WTC11 (cell line): Measurements from ENCODE around the gene RAB3IL1. TPM values are rescaled to one million over a fixed set of nuclear protein-coding genes. Genes with fewer than 3 reads are reported as not detected.

ENCODE experiments used
- ARID4B ChIP-seq: sonication (generic); formaldehyde crosslinking; IDR thresholded peaks from 2 replicates; pipeline ENCODE4 v1.8.0; 2023; ENCODE audit warnings: missing genetic modification reagents, mild to moderate bottlenecking, borderline replicate concordance
- ATF1 ChIP-seq: sonication (generic); formaldehyde crosslinking; IDR thresholded peaks from 2 replicates; pipeline ENCODE4 v1.8.1; 2023; ENCODE audit warnings: mild to moderate bottlenecking, moderate library complexity, missing genetic modification reagents
- ATF3 ChIP-seq: sonication (generic); formaldehyde crosslinking; conservative IDR thresholded peaks from 2 replicates; pipeline ENCODE4 v1.8.1; 2022; ENCODE audit warnings: mild to moderate bottlenecking, missing genetic modification reagents
- CREB1 ChIP-seq: sonication (generic); formaldehyde crosslinking; IDR thresholded peaks from 2 replicates; pipeline ENCODE4 v1.8.0; 2023; ENCODE audit warnings: mild to moderate bottlenecking, missing genetic modification reagents
- EMX1 ChIP-seq: fragments of 250-450 bp; sonication (Bioruptor Pico); IDR thresholded peaks from 2 replicates; pipeline ENCODE4 v1.8.0; 2021; ENCODE audit warnings: mild to moderate bottlenecking
- FOXP4 ChIP-seq: sonication (generic); formaldehyde crosslinking; IDR thresholded peaks from 2 replicates; pipeline ENCODE4 v1.8.0; 2022; ENCODE audit warnings: mild to moderate bottlenecking, missing genetic modification reagents
- IRF1 ChIP-seq: sonication (generic); formaldehyde crosslinking; IDR thresholded peaks from 2 replicates; pipeline ENCODE4 v1.8.0; 2023; ENCODE audit warnings: missing genetic modification reagents
- JUN ChIP-seq: sonication (generic); formaldehyde crosslinking; IDR thresholded peaks from 2 replicates; pipeline ENCODE4 v1.8.0; 2023; ENCODE audit warnings: mild to moderate bottlenecking, missing genetic modification reagents
- KAT7 ChIP-seq: sonication (generic); formaldehyde crosslinking; IDR thresholded peaks from 2 replicates; pipeline ENCODE4 v1.8.1; 2023; ENCODE audit warnings: missing genetic modification reagents, mild to moderate bottlenecking, borderline replicate concordance
- MAX ChIP-seq: sonication (generic); formaldehyde crosslinking; IDR thresholded peaks from 2 replicates; pipeline ENCODE4 v1.8.0; 2022; ENCODE audit warnings: mild to moderate bottlenecking, missing genetic modification reagents
- NFATC4 ChIP-seq: fragments of 250-450 bp; sonication (Bioruptor Pico); IDR thresholded peaks from 2 replicates; pipeline ENCODE4 v1.9.0; 2021; ENCODE audit warnings: mild to moderate bottlenecking
- NFYB ChIP-seq: sonication (generic); formaldehyde crosslinking; conservative IDR thresholded peaks from 2 replicates; pipeline ENCODE4 v1.8.0; 2022; ENCODE audit warnings: low read depth, missing genetic modification reagents
- NR2C2 ChIP-seq: sonication (generic); formaldehyde crosslinking; IDR thresholded peaks from 2 replicates; pipeline ENCODE4 v1.8.0; 2022; ENCODE audit warnings: mild to moderate bottlenecking, missing genetic modification reagents
- SMAD4 ChIP-seq: sonication (generic); formaldehyde crosslinking; IDR thresholded peaks from 2 replicates; pipeline ENCODE4 v1.8.0; 2022; ENCODE audit warnings: mild to moderate bottlenecking, missing genetic modification reagents
- SOX15 ChIP-seq: fragments of 250-450 bp; sonication (Bioruptor Pico); IDR thresholded peaks from 2 replicates; pipeline ENCODE4 v1.9.0; 2021; ENCODE audit warnings: mild to moderate bottlenecking
- SP1 ChIP-seq: sonication (generic); formaldehyde crosslinking; conservative IDR thresholded peaks from 2 replicates; pipeline ENCODE4 v1.8.1; 2022; ENCODE audit warnings: missing genetic modification reagents
- TCF7 ChIP-seq: sonication (generic); formaldehyde crosslinking; IDR thresholded peaks from 2 replicates; pipeline ENCODE4 v1.8.0; 2022; ENCODE audit warnings: mild to moderate bottlenecking, low read depth, missing genetic modification reagents, moderate library complexity
- TEAD1 ChIP-seq: sonication (generic); formaldehyde crosslinking; IDR thresholded peaks from 2 replicates; pipeline ENCODE4 v1.8.0; 2022; ENCODE audit warnings: mild to moderate bottlenecking, missing genetic modification reagents
- ZBTB43 ChIP-seq: sonication (generic); formaldehyde crosslinking; IDR thresholded peaks from 2 replicates; pipeline ENCODE4 v1.8.1; 2023; ENCODE audit warnings: mild to moderate bottlenecking, missing genetic modification reagents
- ZNF121 ChIP-seq: sonication (generic); formaldehyde crosslinking; IDR thresholded peaks from 2 replicates; pipeline ENCODE4 v1.8.0; 2023; ENCODE audit warnings: missing genetic modification reagents
- ZNF219 ChIP-seq: sonication (generic); formaldehyde crosslinking; IDR thresholded peaks from 2 replicates; pipeline ENCODE4 v1.8.0; 2023; ENCODE audit warnings: missing genetic modification reagents, mild to moderate bottlenecking, borderline replicate concordance
- ZNF423 ChIP-seq: fragments of 250-450 bp; sonication (Bioruptor Pico); IDR thresholded peaks from 2 replicates; pipeline ENCODE4 v2.1.2; 2022; ENCODE audit warnings: mild to moderate bottlenecking, moderate library complexity
- ZNF425 ChIP-seq: fragments of 250-450 bp; sonication (Bioruptor Pico); conservative IDR thresholded peaks from 2 replicates; pipeline ENCODE4 v1.9.0; 2021; ENCODE audit warnings: mild to moderate bottlenecking
- ZNF532 ChIP-seq: fragments of 250-450 bp; sonication (Bioruptor Pico); IDR thresholded peaks from 2 replicates; pipeline ENCODE4 v1.9.0; 2021; ENCODE audit warnings: mild to moderate bottlenecking, borderline replicate concordance
- total RNA-seq: library from RNA; stranded (reverse); gene quantifications from 3 replicates; pipeline ENCODE4 v1.2.3, GENCODE V29; 2021

RAB3IL1 gene
- total RNA-seq, 1 experiment from 2014 or later, result 7.2 TPM

- TF ChIP-seq ZBTB43 (CRISPR knock-in tag) (peak; percentile 89), SP1 (peak; percentile 93), TEAD1 (CRISPR knock-in tag) (peak; percentile 95), TCF7 (peak; percentile 94), MAX (CRISPR knock-in tag) (peak; percentile 99), NFATC4 (CRISPR knock-in tag) (no peak), ZNF121 (CRISPR knock-in tag) (peak; percentile 74), ATF3 (CRISPR knock-in tag) (0 out of 2 replicates have a peak, but pooled peaks have one; percentile 52), CREB1 (peak; percentile 88), SMAD4 (peak; percentile 74; the same call in 1 of the 2 replicates), ZNF423 (peak; percentile 74), ZNF219 (CRISPR knock-in tag) (peak; percentile 94), SOX15 (no peak), JUN (peak; percentile 96), ATF1 (CRISPR knock-in tag) (peak; percentile 89; the same call in 1 of the 2 replicates), ZNF425 (CRISPR knock-in tag) (no peak), NFYB (CRISPR knock-in tag) (peak; percentile 55), ZNF532 (CRISPR knock-in tag) (no peak), NR2C2 (CRISPR knock-in tag) (peak; percentile 71), ARID4B (CRISPR knock-in tag) (peak; percentile 95), FOXP4 (CRISPR knock-in tag) (peak; percentile 98), KAT7 (CRISPR knock-in tag) (no peak), IRF1 (CRISPR knock-in tag) (peak; percentile 80), EMX1 (CRISPR knock-in tag) (no peak)
Measured at GRCh38 chr11:61955422-61956135, 38.2 kb upstream of the RAB3IL1 start (continued).
